PC-3 (cell line): Measurements from ENCODE around the gene OPHN1.

Experiments
- CTCF ChIP-seq: fragments of 300-600 bp; sonication (generic); conservative IDR thresholded peaks from 2 replicates; pipeline ENCODE4 v1.5.1; 2017; ENCODE audit warnings: antibody characterized with exemption, low read depth, mild to moderate bottlenecking, low read length
- EZH2 ChIP-seq: fragments of 300-600 bp; sonication (generic); IDR thresholded peaks from one replicate; pipeline ENCODE4 v1.6.1; 2017; ENCODE audit warnings: antibody characterized with exemption, mild to moderate bottlenecking, low read length; ENCODE audit not compliant: unreplicated experiment
- EZH2phosphoT487 ChIP-seq: fragments of 300-600 bp; sonication (generic); IDR thresholded peaks from 2 replicates; pipeline ENCODE4 v1.6.1; 2018; ENCODE audit warnings: mild to moderate bottlenecking, antibody characterized with exemption, low read length, borderline replicate concordance

- TF ChIP-seq EZH2 (no peak), CTCF (no peak), EZH2phosphoT487 (no peak)
Observed at GRCh38 chrX:68304602-68305001, 128.7 kb downstream of the OPHN1 start.
